Stimulated activated CD4-positive, alpha-beta T cell treated with anti-CD3 and anti-CD28 coated beads, Interleukin-15, amount 100 ng/mL, for 48 hours (primary cell): Measurements from ENCODE around the gene PSMA2.

Experiments
- DNase-seq, 2 donors: peaks; one replicate each; pipeline ENCODE4 v3.0.0-alpha.2; 2020; ENCODE audit warnings: low read depth in 2 of 2

PSMA2 gene

GRCh38 chr7:42940985-42941847 lies 9.2 kb upstream of the PSMA2 start:
- peak; percentile 54 to 61 for DNase-seq

- no peak for DNase-seq
These were observed 7.7 kb upstream of the PSMA2 start for GRCh38 chr7:42939457-42940240.

GRCh38 chr7:42935861-42936260 lies 3.9 kb upstream of the PSMA2 start:
- DNase-seq: no peak

- no peak for DNase-seq
These were observed 2.3 kb upstream of the PSMA2 start for GRCh38 chr7:42934291-42934690.

DNA sequence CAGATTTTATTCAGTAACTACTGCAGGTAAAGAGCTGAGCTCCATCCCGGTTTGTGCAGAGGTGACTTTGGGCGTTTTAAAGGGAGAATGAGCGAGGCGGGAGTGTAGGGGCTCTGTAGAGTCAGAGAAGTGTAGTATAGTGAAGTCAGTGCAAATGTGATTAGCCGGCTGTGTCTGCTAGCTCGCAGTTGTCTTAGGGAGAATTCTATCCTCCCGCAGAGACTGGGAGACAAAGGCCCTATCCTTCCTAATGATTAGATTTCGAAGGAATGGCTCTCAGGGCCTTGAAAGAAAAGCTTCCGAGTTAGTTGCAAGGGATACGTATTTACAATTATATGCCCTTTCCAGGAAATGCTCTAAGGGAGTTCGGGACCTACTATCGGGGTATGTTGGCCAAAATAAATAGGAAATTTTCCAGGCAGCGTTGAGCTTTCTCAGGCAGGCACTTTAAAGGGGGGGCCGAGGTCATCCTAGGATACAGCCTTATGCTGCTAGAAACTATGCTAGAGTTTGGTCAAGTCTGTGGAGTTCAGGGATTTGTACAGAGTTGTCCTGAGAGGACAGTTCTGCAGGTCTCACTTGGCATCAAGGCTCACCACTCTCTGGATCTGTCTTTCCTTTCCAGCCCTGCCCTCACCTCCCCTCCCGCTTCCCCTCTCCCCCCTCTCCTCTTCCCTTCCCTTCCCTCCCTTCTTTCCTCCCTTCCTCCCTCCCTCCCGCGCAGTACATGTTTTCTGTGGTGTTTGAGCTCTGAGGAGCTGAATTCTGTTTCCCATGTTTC lies 1.0 kb upstream of the PSMA2 start:
- no peak for DNase-seq

GRCh38 chr7:42931447-42931833 lies 534 bp downstream of the PSMA2 start:
- DNase-seq: no peak

DNA sequence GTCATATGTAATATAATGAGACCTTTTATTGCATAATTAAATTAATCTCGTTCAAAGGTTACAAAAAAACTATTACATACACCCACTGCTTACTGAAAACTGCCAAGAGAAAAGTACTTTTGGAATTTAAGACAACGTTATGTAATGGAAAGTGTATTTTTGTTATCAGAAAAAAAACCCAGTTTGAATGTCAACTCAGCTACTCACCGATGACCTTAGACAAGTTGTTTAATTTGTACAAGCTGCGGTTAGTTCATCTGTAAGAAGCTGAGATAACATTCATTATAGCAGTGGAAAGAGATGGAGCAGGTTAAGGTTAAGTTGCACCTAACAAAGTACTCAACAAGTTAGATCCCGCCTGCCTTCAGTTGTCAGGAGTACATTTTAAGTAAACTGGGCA lies 1.1 kb downstream of the PSMA2 start:
- no peak for DNase-seq

DNA sequence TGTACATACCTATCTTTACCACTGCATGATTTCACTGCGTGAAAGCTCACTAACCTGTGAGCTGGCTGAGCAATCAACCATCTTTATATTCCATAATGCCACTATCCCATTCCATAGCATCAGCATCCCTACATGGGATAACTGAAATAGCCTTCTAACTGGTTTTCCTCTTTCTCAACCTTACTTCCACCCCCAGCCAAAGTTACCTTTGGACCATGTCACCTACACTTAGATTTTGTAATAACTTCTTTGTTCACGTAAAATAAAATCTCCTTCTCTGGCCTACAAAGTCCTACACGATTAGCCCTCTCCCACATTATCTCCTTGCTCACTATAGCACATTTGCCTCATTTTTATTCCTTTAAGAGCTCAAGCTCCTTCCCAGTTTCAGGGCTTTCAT lies 2.5 kb downstream of the PSMA2 start:
- DNase-seq: no peak

- no peak for DNase-seq
These were observed 3.2 kb downstream of the PSMA2 start for GRCh38 chr7:42928754-42929153.

DNA sequence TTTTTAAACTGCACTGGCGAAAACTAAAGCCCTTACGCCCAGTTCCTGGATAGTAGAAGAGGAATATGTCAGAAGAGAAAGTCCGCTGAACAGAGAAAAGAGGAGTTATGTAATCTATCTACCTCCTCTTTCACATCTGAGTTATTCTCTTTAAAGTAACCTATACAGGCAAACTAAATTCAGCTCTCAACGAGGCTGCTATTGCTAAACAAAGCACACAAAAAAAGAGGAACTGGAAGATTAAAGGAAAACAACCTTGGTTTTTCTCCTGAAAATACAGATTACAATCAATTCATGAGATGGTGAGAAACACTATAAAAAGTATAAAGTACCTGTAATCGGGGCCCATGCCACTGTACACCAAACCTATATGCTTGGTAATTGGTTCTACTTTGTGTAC lies 5.8 kb downstream of the PSMA2 start:
- DNase-seq: no peak

GRCh38 chr7:42925630-42926029 lies 6.3 kb downstream of the PSMA2 start:
- DNase-seq: no peak

DNA sequence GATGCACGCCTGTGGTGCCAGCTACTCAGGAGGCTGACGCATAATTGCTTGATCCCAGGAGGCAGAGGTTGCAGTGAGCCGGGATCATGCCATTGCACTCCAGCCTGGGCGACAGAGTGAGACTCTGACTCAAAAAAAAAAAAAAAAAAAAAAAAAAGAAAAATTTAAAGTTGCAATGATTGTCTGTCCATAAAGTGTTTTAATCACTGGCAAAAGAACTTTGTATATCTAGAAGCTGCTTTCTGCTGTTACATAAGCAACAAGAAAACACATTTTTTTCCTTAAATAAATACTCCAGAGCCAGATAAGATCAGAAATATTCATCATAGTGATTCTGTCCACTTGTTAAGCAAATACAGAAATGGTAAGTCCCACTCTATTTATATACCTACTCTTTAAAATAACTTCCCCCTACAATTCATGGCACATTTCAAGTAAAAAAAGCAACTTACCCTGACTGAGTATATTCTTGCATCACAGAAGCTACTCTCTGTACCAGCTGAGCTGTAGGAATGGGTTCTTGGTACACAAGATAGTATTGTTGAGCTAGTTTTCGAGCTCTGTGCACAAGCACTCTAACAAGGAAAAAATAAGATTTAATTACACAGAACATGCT lies 7.6 kb downstream of the PSMA2 start:
- no peak for DNase-seq

- no peak for DNase-seq
These were observed 9.8 kb downstream of the PSMA2 start for GRCh38 chr7:42922017-42922753.

DNA sequence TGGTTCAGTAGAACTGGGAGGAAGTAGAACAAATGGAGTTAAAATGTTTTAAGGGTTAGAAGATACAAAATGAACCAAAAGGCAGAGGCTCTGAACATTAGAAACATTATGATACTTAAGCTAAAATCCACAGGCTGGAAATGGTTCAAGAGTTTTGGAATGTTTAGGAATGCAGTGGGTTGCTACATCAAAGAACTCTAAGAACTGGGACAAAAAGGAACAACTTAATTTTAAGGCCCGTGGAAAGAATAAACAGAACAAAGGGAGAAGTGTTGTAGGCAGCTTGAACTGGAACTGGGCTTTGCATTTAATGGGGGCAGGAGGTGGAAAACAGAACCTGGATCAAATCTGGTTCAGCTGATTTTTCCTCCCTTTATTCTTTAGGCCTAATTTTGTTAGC lies 16.6 kb downstream of the PSMA2 start:
- no peak for DNase-seq

- DNase-seq: no peak
These were observed 17.4 kb downstream of the PSMA2 start for GRCh38 chr7:42914421-42915045.

DNA sequence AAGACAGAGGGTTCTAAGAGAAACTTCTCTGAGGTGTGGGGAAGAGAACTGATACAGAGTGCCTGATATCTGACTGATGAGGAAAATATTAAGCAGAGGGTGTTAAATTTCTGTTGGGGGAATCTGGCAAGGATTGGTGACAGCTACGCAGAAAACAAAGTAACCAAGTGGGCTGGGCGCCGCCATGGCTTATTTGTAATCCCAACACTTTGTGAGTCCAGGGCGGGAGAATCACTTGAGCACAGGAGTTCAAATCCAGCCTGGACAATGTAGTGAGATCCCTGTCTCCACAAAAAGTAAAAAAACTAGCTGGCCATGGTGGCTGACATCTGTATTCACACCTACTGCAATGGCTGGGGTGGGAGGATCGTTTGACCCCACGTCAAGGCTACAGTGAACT lies 18.0 kb downstream of the PSMA2 start:
- no peak for DNase-seq

GRCh38 chr7:42913591-42913990 lies 18.4 kb downstream of the PSMA2 start:
- DNase-seq: no peak

DNA sequence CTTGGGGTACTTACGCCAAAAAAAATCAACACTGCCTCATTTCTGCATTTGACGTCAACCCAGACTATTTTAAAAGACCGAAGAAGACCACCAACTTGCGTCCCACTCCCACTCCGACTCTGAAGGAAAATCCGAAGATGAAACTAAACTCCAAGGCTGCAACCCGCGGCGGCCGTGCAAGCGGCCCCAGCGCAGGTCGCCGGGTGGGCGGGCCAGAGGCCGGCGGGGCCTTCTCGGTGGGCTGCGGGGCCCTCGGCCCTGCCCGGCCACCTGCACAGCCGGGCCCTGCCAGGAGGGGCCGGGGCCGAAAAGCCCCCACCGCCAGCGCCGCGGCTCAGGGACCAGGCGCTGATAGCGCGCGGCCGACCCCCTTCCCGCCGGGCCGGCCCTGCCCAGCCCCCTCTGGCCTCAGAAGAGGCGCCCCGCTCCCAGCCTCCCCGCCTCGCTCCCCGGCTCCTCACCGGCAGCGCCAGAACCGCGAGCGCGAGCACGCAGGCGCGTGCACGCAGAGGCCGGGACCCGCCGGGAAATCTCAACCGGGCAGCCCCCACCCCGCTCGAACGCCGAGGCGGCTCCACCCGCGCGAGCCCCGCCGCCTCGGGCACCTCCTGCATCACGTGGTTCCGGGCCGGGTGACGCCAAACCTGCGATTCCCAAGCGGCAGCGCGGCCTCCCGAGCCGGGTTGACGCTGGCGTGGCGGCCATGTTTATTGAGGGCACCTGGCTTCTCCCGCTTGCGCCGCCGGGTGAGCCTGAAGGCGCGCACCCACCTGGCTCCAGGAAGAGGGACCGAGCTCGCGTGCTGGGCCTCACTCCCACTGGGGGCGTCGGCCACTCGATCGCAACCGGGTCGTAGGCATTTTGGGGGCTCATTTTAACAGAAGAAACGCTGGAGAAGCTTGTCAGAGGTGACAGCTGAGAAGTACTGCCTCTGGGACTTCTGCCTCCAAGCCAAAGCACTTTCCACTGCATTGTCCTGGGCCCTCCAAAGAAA lies 20.2 kb downstream of the PSMA2 start, which contains the start of gene C7orf25:
Gene C7orf25, minus strand, starts transcription at position 617 of the 994 bp plus-strand sequence. CDS start 1,170 bp downstream, outside the sequence.
- DNase-seq: peak; percentile 91

DNA sequence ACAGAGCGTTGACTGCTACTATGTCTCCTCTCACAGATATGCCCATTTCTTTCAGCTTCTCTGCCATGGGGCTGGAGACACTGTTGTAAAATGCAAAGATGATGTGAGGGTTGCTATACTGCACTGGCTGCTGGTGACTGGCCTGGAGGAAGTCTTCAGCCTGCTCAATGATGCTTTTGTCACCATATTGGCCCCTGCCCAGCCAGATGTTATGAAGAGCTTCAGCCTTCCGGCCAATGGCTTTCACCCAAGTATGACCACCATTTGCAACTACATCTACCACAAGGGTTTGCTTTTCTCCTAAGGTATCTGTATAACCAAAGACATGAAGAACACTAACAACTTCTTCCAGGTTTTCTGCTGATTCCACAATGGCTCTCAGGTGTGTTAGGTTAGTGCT lies 21.7 kb downstream of the PSMA2 start:
- no peak for DNase-seq
